Measurements from ENCODE around the gene HCN2.

Gene HCN2

DNA sequence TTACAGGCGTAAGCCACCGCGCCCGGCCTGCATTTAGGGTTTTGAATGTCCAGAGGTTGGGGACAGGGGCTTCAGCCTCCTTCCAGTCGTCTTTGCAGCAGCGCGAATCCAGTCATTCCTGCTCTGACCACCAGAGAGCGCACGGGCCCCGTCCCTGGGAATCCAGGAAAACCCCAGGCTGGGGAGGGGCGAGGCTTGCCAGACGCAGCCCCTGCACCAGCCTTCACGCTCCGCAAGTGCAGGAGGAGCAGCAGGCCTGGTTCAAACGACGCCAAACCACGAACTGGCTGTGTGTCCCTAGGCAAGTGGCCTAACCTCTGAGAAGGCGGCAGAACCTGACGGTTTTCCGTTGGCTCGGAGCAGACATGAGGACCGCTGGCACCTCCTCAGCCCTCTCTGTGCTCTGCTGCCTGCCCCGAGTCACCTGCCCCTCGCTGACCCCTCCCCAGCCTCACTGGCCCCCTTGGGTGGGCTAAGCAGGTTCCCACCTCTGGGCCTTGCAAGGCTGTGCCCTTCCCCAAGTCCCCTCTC lies 75.3 kb downstream of the HCN2 start:
- H3K14ac ChIP-seq (ENCODE audit: low read length) = no peak overlapping the region
- peaks cover 0 to 9% of the 10 kb centered on the region in 2 experiments for H3K36me3 ChIP-seq (ENCODE audit: control insufficient read depth in 1 of 2, insufficient read depth in 2 of 2, low read length in 2 of 2)
- H3K27me3 ChIP-seq (ENCODE audit: insufficient read depth, low read length) = no peaks in the 10 kb centered on the region
- no peak overlapping the region for H4K8ac ChIP-seq (ENCODE audit: low read depth, low read length)
- H3K4me1 ChIP-seq (ENCODE audit: control insufficient read depth in 1 of 2, insufficient read depth in 2 of 2, low read length in 2 of 2) = peaks cover 11 to 18% of the 10 kb centered on the region in 2 experiments
- H3K9me3 ChIP-seq (ENCODE audit: insufficient read depth, low read depth, low read length) = peaks cover 9% of the 10 kb centered on the region
- H3K79me1 ChIP-seq (ENCODE audit: low read length) = peaks cover 14% of the 10 kb centered on the region
- peaks cover 32% of the 10 kb centered on the region for H3K79me2 ChIP-seq (ENCODE audit: control insufficient read depth, insufficient read depth, low read length, poor library complexity)
- H2BK12ac ChIP-seq (ENCODE audit: low read length) = no peak overlapping the region
- peak; percentile 92 to 97 for DNase-seq
- H2BK120ac ChIP-seq (ENCODE audit: insufficient read depth, low read length, poor library complexity) = no peak overlapping the region
- no peak overlapping the region for H3K4me2 ChIP-seq (ENCODE audit: low read length)
- H3K4me3 ChIP-seq (ENCODE audit: low read depth, low read length) = no peak overlapping the region
- H2BK5ac ChIP-seq (ENCODE audit: low read depth, low read length, poor library complexity) = no peak overlapping the region
- H4K91ac ChIP-seq (ENCODE audit: low read depth, low read length) = no peak overlapping the region
- no peak overlapping the region for H3K27ac ChIP-seq (ENCODE audit: low read depth, low read length)
- H3K18ac ChIP-seq (ENCODE audit: low read length) = no peak overlapping the region
- H4K12ac ChIP-seq (ENCODE audit: low read depth, low read length) = no peak overlapping the region
- no peak overlapping the region for H2AK5ac ChIP-seq (ENCODE audit: low read length)
- H3K23ac ChIP-seq (ENCODE audit: low read length) = no peak overlapping the region
- WGBS (ENCODE audit: extremely low coverage, insufficient coverage, insufficient read length) = no CpG with 5 or more reads among the region's 24 CpGs
- H2AFZ ChIP-seq (ENCODE audit: insufficient read depth, low read length, poor library complexity) = peak overlapping the region; percentile 3
- H3K4ac ChIP-seq (ENCODE audit: low read depth, low read length) = no peak overlapping the region
- no peak overlapping the region for H3K9ac ChIP-seq (ENCODE audit: low read length)

All from trophoblast cell (in vitro differentiated cells and primary cell).